HG03045 (cell line): Measurements from ENCODE around the gene CEP128.

Experiments
- ATAC-seq: cut with Tn5 transposase; IDR thresholded peaks from one replicate; pipeline ENCODE4 v1.9.1; 2021; ENCODE audit warnings: mild to moderate bottlenecking, moderate library complexity; ENCODE audit not compliant: unreplicated experiment

Gene CEP128

GRCh38 chr14:80496090-80496489, 445.4 kb downstream of the CEP128 start:
- no peak for ATAC-seq

GRCh38 chr14:80494769-80495168, 446.8 kb downstream of the CEP128 start:
- ATAC-seq, result no peak

GRCh38 chr14:80493620-80494019, 447.9 kb downstream of the CEP128 start:
- ATAC-seq, result no peak

GRCh38 chr14:80491650-80492049, 449.9 kb downstream of the CEP128 start:
- ATAC-seq, result no peak

GRCh38 chr14:80491131-80491530, 450.4 kb downstream of the CEP128 start:
- peak; percentile 82 for ATAC-seq

GRCh38 chr14:80489513-80489912, 452.0 kb downstream of the CEP128 start:
- no peak for ATAC-seq

- ATAC-seq, result no peak
Measured at GRCh38 chr14:80485764-80486163, 455.8 kb downstream of the CEP128 start.

- no peak for ATAC-seq
Measured at GRCh38 chr14:80483331-80483730, 458.2 kb downstream of the CEP128 start.

- no peak for ATAC-seq
Measured at GRCh38 chr14:80477388-80478160, 464.0 kb downstream of the CEP128 start.

- ATAC-seq, result no peak
Measured at GRCh38 chr14:80475074-80475473, 466.5 kb downstream of the CEP128 start.

GRCh38 chr14:80468331-80469122, 473.0 kb downstream of the CEP128 start:
- no peak for ATAC-seq

GRCh38 chr14:80465546-80466220, 475.9 kb downstream of the CEP128 start:
- no peak for ATAC-seq

- ATAC-seq, result no peak
Measured at GRCh38 chr14:80464531-80465149, 476.9 kb downstream of the CEP128 start.

- ATAC-seq, result no peak
Measured at GRCh38 chr14:80456209-80456608, 485.3 kb downstream of the CEP128 start.

GRCh38 chr14:80455031-80455430, 486.5 kb downstream of the CEP128 start:
- no peak for ATAC-seq

GRCh38 chr14:80448267-80448666, 493.3 kb downstream of the CEP128 start:
- no peak for ATAC-seq

GRCh38 chr14:80447392-80447791, 494.1 kb downstream of the CEP128 start:
- no peak for ATAC-seq
